SK-N-MC (cell line): ENCODE data around the gene TMEM121.

Source experiments
- FOXP2 ChIP-seq: optimal IDR thresholded peaks from 2 replicates; pipeline ENCODE3; 2011; ENCODE audit warnings: mild to moderate bottlenecking, moderate library complexity; ENCODE audit not compliant: insufficient read depth; ENCODE audit errors: extremely low read length, control extremely low read depth
- POLR2AphosphoS5 ChIP-seq: IDR thresholded peaks from 2 replicates; pipeline ENCODE4 v1.6.1; 2012; ENCODE audit warnings: mild to moderate bottlenecking, low read depth, low read length, borderline replicate concordance

GRCh38 chr14:105502446-105503295 lies 23.7 kb upstream of the TMEM121 start:
- TF ChIP-seq FOXP2 (no peak), POLR2AphosphoS5 (no peak)
